SK-N-SH (cell line): ENCODE data around the gene COBLL1. TPM values are rescaled to one million over a fixed set of nuclear protein-coding genes. Genes with fewer than 3 reads are reported as not detected.

Source experiments
- CTCF ChIA-PET: fragments of 300-600, 350-600 bp; formaldehyde crosslinking; extraction: SDS; loops from one replicate; lab custom pipeline; 2021; lab: Yijun Ruan, JAX
- POLR2A ChIA-PET: fragments of 350-600 bp; sonication (Branson Sonifier 250); formaldehyde crosslinking; extraction: SDS; loops from one replicate; lab custom pipeline; 2020; ENCODE audit warnings: antibody characterized with exemption, inconsistent platforms; lab: Yijun Ruan, JAX
- DNase-seq: peaks from one replicate; pipeline ENCODE4 v3.0.0; 2012
- H2AFZ ChIP-seq: fragments of 200-600 bp; sonication (generic); 2 replicates; pipeline ENCODE4 v1.8.1; 2016; ENCODE audit warnings: antibody characterized with exemption, mild to moderate bottlenecking, low read depth
- H3F3A ChIP-seq: fragments of 200-600 bp; sonication (generic); replicated peaks from 2 replicates; pipeline ENCODE3; 2016; ENCODE audit warnings: antibody characterized with exemption, mild to moderate bottlenecking; ENCODE audit not compliant: insufficient read depth
- H3K27ac ChIP-seq, 2 experiments: fragments of 200-500 bp in 1 of 2; fragments of 200-600 bp in 1 of 2; sonication (Bioruptor generic) in 1 of 2; sonication (generic), shearing (Covaris generic) in 1 of 2; 2 replicates each; pipeline versions ENCODE4 v1.5.1 to v1.6.1; 2014 to 2016; ENCODE audit warnings: low read depth in 2 of 2, inconsistent platforms in 1 of 2, low read length in 1 of 2, mild to moderate bottlenecking in 1 of 2, mixed read lengths in 1 of 2
- H3K27me3 ChIP-seq: fragments of 200-600 bp; sonication (generic), shearing (Covaris generic); 2 replicates; pipeline ENCODE4 v1.6.1; 2016; ENCODE audit warnings: mixed run types; ENCODE audit not compliant: insufficient read depth
- H3K36me3 ChIP-seq, 2 experiments: fragments of 200-500 bp in 1 of 2; fragments of 200-600 bp in 1 of 2; sonication (Bioruptor generic) in 1 of 2; sonication (generic) in 1 of 2; replicated peaks in 1 of 2; 2 replicates each; pipeline versions ENCODE3 to v1.5.1; 2014 to 2016; ENCODE audit warnings: low read length in 1 of 2, mild to moderate bottlenecking in 1 of 2; ENCODE audit not compliant: insufficient read depth in 2 of 2, control insufficient read depth in 1 of 2
- H3K4me1 ChIP-seq, 2 experiments: fragments of 200-500 bp in 1 of 2; fragments of 200-600 bp in 1 of 2; sonication (Bioruptor generic) in 1 of 2; sonication (generic), shearing (Covaris generic) in 1 of 2; 2 replicates each; pipeline versions ENCODE4 v1.5.1 to v1.6.1; 2014 to 2016; ENCODE audit warnings: low read depth in 1 of 2, low read length in 1 of 2, mixed run types in 1 of 2; ENCODE audit not compliant: insufficient read depth in 2 of 2, control insufficient read depth in 1 of 2
- H3K4me2 ChIP-seq: fragments of 200-600 bp; sonication (generic), shearing (Covaris generic); 2 replicates; pipeline ENCODE4 v1.6.1; 2017; ENCODE audit warnings: mixed run types
- H3K4me3 ChIP-seq, 2 experiments: fragments of 200-500 bp in 1 of 2; fragments of 200-600 bp in 1 of 2; sonication (Bioruptor generic) in 1 of 2; sonication (generic), shearing (Covaris generic) in 1 of 2; 2 replicates each; pipeline versions ENCODE4 v1.5.1 to v1.8.1; 2014 to 2016; ENCODE audit warnings: low read depth in 2 of 2, inconsistent platforms in 1 of 2, low read length in 1 of 2, mild to moderate bottlenecking in 1 of 2, mixed read lengths in 1 of 2, moderate library complexity in 1 of 2
- H3K79me2 ChIP-seq: fragments of 200-600 bp; sonication (generic); 2 replicates; pipeline ENCODE4 v1.8.1; 2017; ENCODE audit warnings: mild to moderate bottlenecking; ENCODE audit not compliant: insufficient read depth
- H3K9ac ChIP-seq: fragments of 200-600 bp; sonication (generic); 2 replicates; pipeline ENCODE4 v1.6.1; 2017; ENCODE audit warnings: mixed run types
- H3K9me2 ChIP-seq: fragments of 200-600 bp; sonication (generic); 2 replicates; pipeline ENCODE4 v1.6.1; 2017; ENCODE audit warnings: mixed run types
- H3K9me3 ChIP-seq: fragments of 200-600 bp; sonication (generic); 2 replicates; pipeline ENCODE4 v1.6.1; 2017; ENCODE audit warnings: mixed run types, mild to moderate bottlenecking, moderate library complexity
- H4K20me1 ChIP-seq: fragments of 200-600 bp; sonication (generic); 2 replicates; pipeline ENCODE4 v1.6.1; 2017; ENCODE audit warnings: mild to moderate bottlenecking, mixed run types; ENCODE audit not compliant: insufficient read depth
- CHD2 ChIP-seq: fragments of 150-350 bp; IDR thresholded peaks from 2 replicates; pipeline ENCODE4 v1.6.1; 2018; ENCODE audit warnings: low read length; ENCODE audit not compliant: partially characterized antibody
- ELF1 ChIP-seq: IDR thresholded peaks from 2 replicates; pipeline ENCODE4 v1.4.0; 2012
- EP300 ChIP-seq, 2 experiments: IDR thresholded peaks; 2 replicates each; pipeline versions ENCODE4 v1.4.0 to v1.6.1; 2012; ENCODE audit warnings: borderline replicate concordance in 1 of 2, low read depth in 1 of 2, low read length in 1 of 2
- EZH2phosphoT487 ChIP-seq: fragments of 200-600 bp; sonication (generic); IDR thresholded peaks from 2 replicates; pipeline ENCODE4 v1.6.1; 2017; ENCODE audit warnings: low read depth, mixed run types, mild to moderate bottlenecking, antibody characterized with exemption, moderate library complexity, borderline replicate concordance
- GABPA ChIP-seq: IDR thresholded peaks from 2 replicates; pipeline ENCODE4 v1.4.0; 2012; ENCODE audit warnings: low read depth, mild to moderate bottlenecking
- JUND ChIP-seq: IDR thresholded peaks from 2 replicates; pipeline ENCODE4 v1.4.0; 2012
- MEF2A ChIP-seq: IDR thresholded peaks from 2 replicates; pipeline ENCODE4 v1.4.0; 2012; ENCODE audit warnings: low read depth, borderline replicate concordance
- NRF1 ChIP-seq: IDR thresholded peaks from 2 replicates; pipeline ENCODE4 v1.6.1; 2012; ENCODE audit warnings: low read depth, mild to moderate bottlenecking, low read length
- POLR2AphosphoS5 ChIP-seq: IDR thresholded peaks from 2 replicates; pipeline ENCODE4 v1.6.1; 2012; ENCODE audit warnings: low read depth, low read length
- RAD21 ChIP-seq: IDR thresholded peaks from 2 replicates; pipeline ENCODE4 v1.6.1; 2012; ENCODE audit warnings: mild to moderate bottlenecking, low read length
- RCOR1 ChIP-seq: fragments of 150-350 bp; IDR thresholded peaks from 2 replicates; pipeline ENCODE4 v1.6.1; 2017; ENCODE audit warnings: antibody characterized with exemption, low read length
- RFX5 ChIP-seq: IDR thresholded peaks from 2 replicates; pipeline ENCODE4 v1.6.1; 2012; ENCODE audit warnings: mild to moderate bottlenecking, improper control_type of control experiment, low read length
- SIN3A ChIP-seq: IDR thresholded peaks from 2 replicates; pipeline ENCODE4 v1.6.1; 2012; ENCODE audit warnings: low read depth, mild to moderate bottlenecking, low read length, moderate library complexity, borderline replicate concordance
- SMC3 ChIP-seq: IDR thresholded peaks from 2 replicates; pipeline ENCODE4 v1.6.1; 2012; ENCODE audit warnings: low read depth, low read length, improper control_type of control experiment
- TCF12 ChIP-seq: IDR thresholded peaks from 2 replicates; pipeline ENCODE4 v1.4.0; 2012
- WGBS: methylation state at CpG from one replicate; pipeline ENCODE4 v1.1.6; 2017; ENCODE audit warnings: low lambda C conversion rate; 5-methylcytosine and 5-hydroxymethylcytosine counted together
- polyA plus RNA-seq, 3 experiments: library from polyadenylated mRNA; depleted of rRNA; stranded (reverse); fragments of >200 nt; gene quantifications; 2 replicates each; pipeline ENCODE4 v1.2.3, GENCODE V29; 2012
- TF ChIP-seq, protein P1 (sequence below): IDR thresholded peaks from 2 replicates; pipeline ENCODE4 v1.4.0; 2012; ENCODE audit warnings: low read depth, borderline replicate concordance
- TF ChIP-seq, protein P2 (sequence below): fragments of 200-600 bp; sonication (generic); IDR thresholded peaks from 2 replicates; pipeline ENCODE4 v1.6.1; 2017; ENCODE audit warnings: antibody characterized with exemption, mild to moderate bottlenecking, moderate library complexity
- TF ChIP-seq, protein P3 (sequence below): IDR thresholded peaks from 2 replicates; pipeline ENCODE4; 2012
- TF ChIP-seq, protein P4 (sequence below): fragments of 150-350 bp; IDR thresholded peaks from 2 replicates; pipeline ENCODE4 v1.6.1; 2017; ENCODE audit warnings: antibody characterized with exemption, low read length, low read depth, borderline replicate concordance
- TF ChIP-seq, protein P5 (sequence below): IDR thresholded peaks from 2 replicates; pipeline ENCODE4 v1.4.0; 2012; ENCODE audit warnings: low read depth, borderline replicate concordance

The COBLL1 gene
- polyA plus RNA-seq, 1 of the 3 experiments (the other 2 are of a cell fraction), result 3.1 TPM

DNA sequence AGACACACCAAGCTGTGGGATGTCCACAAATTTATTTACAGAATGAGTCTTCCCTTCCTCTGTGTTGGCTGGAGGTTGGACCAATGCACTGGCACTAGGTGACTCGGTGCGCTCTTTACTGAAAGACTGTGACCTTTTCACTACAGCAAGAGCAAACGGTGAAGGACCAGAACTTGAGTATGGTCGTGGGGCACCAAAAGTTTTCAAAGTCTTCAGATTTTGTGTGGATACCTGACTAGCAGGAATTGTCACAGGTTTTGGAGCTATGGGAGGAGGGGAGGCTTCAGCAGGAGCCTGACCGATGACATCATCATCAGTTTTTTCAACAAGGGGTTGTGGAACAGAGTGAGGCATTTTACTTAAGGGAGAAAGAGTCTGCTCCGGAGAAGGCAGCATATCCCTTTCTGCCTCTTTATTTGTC is 147.3 kb downstream of the COBLL1 start:
- Histone ChIP-seq H3K36me3 (peaks cover 0 to 21% of the 10 kb centered on the region in 2 experiments), H3K9me2 (no peaks in the 10 kb centered on the region), H3K9me3 (no peaks in the 10 kb centered on the region), H3K4me2 (no peak overlapping the region), H3K27ac (no peak overlapping the region; a peak in 1 of 4 replicates), H2AFZ (no peak overlapping the region), H3F3A (peaks cover 3% of the 10 kb centered on the region), H3K9ac (no peak overlapping the region), H3K27me3 (no peaks in the 10 kb centered on the region), H3K79me2 (no peaks in the 10 kb centered on the region), H4K20me1 (no peaks in the 10 kb centered on the region), H3K4me3 (no peak overlapping the region), H3K4me1 (peaks cover 3 to 29% of the 10 kb centered on the region in 2 experiments; a peak in 3 of 4 replicates)
- WGBS, result 83% methylated on average over 6 of the region's 6 CpGs
- POLR2A ChIA-PET, result no interaction called here
- CTCF ChIA-PET, result interaction anchor here (1.1 to 3.0 kb wide), 3 partner anchors 11 to 134 kb away, joined by 5 to 12 read pairs (median 6); no protein-coding TSS in a partner anchor
- DNase-seq, result no peak
- TF ChIP-seq POLR2AphosphoS5 (no peak), JUND (no peak), SIN3A (no peak), GABPA (no peak), RFX5 (no peak), SMC3 (no peak), MEF2A (no peak), RAD21 (no peak), EP300 (IDR thresholded peaks at IDR 0.05; ENCODE audit: borderline replicate concordance in 1 of 2, low read depth in 1 of 2, low read length in 1 of 2) (no peak), CHD2 (no peak), TCF12 (no peak), EZH2phosphoT487 (no peak), RCOR1 (no peak), ELF1 (no peak), NRF1 (no peak)
- TF ChIP-seq, protein P1, sequence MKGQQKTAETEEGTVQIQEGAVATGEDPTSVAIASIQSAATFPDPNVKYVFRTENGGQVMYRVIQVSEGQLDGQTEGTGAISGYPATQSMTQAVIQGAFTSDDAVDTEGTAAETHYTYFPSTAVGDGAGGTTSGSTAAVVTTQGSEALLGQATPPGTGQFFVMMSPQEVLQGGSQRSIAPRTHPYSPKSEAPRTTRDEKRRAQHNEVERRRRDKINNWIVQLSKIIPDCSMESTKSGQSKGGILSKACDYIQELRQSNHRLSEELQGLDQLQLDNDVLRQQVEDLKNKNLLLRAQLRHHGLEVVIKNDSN, result no peak
- TF ChIP-seq, protein P2, sequence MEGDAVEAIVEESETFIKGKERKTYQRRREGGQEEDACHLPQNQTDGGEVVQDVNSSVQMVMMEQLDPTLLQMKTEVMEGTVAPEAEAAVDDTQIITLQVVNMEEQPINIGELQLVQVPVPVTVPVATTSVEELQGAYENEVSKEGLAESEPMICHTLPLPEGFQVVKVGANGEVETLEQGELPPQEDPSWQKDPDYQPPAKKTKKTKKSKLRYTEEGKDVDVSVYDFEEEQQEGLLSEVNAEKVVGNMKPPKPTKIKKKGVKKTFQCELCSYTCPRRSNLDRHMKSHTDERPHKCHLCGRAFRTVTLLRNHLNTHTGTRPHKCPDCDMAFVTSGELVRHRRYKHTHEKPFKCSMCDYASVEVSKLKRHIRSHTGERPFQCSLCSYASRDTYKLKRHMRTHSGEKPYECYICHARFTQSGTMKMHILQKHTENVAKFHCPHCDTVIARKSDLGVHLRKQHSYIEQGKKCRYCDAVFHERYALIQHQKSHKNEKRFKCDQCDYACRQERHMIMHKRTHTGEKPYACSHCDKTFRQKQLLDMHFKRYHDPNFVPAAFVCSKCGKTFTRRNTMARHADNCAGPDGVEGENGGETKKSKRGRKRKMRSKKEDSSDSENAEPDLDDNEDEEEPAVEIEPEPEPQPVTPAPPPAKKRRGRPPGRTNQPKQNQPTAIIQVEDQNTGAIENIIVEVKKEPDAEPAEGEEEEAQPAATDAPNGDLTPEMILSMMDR, result no peak
- TF ChIP-seq, protein P3, sequence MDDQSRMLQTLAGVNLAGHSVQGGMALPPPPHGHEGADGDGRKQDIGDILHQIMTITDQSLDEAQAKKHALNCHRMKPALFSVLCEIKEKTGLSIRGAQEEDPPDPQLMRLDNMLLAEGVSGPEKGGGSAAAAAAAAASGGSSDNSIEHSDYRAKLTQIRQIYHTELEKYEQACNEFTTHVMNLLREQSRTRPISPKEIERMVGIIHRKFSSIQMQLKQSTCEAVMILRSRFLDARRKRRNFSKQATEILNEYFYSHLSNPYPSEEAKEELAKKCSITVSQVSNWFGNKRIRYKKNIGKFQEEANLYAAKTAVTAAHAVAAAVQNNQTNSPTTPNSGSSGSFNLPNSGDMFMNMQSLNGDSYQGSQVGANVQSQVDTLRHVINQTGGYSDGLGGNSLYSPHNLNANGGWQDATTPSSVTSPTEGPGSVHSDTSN, result no peak
- TF ChIP-seq, protein P4, sequence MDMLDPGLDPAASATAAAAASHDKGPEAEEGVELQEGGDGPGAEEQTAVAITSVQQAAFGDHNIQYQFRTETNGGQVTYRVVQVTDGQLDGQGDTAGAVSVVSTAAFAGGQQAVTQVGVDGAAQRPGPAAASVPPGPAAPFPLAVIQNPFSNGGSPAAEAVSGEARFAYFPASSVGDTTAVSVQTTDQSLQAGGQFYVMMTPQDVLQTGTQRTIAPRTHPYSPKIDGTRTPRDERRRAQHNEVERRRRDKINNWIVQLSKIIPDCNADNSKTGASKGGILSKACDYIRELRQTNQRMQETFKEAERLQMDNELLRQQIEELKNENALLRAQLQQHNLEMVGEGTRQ, result no peak
- TF ChIP-seq, protein P5, sequence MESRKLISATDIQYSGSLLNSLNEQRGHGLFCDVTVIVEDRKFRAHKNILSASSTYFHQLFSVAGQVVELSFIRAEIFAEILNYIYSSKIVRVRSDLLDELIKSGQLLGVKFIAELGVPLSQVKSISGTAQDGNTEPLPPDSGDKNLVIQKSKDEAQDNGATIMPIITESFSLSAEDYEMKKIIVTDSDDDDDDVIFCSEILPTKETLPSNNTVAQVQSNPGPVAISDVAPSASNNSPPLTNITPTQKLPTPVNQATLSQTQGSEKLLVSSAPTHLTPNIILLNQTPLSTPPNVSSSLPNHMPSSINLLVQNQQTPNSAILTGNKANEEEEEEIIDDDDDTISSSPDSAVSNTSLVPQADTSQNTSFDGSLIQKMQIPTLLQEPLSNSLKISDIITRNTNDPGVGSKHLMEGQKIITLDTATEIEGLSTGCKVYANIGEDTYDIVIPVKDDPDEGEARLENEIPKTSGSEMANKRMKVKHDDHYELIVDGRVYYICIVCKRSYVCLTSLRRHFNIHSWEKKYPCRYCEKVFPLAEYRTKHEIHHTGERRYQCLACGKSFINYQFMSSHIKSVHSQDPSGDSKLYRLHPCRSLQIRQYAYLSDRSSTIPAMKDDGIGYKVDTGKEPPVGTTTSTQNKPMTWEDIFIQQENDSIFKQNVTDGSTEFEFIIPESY, result no peak
- TF ChIP-seq, all 33 proteins: peak for 0
